GM12878 (cell line): ENCODE results near the gene SNRPA. TPM values are rescaled to one million over a fixed set of nuclear protein-coding genes. Genes with fewer than 3 reads are reported as not detected.

Experiments used
- ATAC-seq: fragments of 200-7000 bp; cut with Tn5 transposase; 3 replicates; pipeline ENCODE4 v1.9.1; 2020; ENCODE audit warnings: mild to moderate bottlenecking, moderate library complexity
- BruUV-seq: library from RNA; stranded (reverse); fragments of 400-500 nt; replicated peaks from 2 replicates; lab custom pipeline; 2021; lab: Mats Ljungman, UMichigan
- CTCF ChIA-PET: fragments of 300-600 bp; sonication (Branson Sonifier 250); formaldehyde crosslinking; extraction: SDS; loops from one replicate; lab custom pipeline; 2021; ENCODE audit warnings: inconsistent platforms; lab: Yijun Ruan, JAX
- POLR2A ChIA-PET: fragments of 350-600 bp; formaldehyde crosslinking; extraction: SDS; loops from one replicate; lab custom pipeline; 2021; ENCODE audit warnings: inconsistent platforms; lab: Charles Lee
- RAD21 ChIA-PET: fragments of 300-600 bp; sonication (Branson Sonifier 250); formaldehyde crosslinking; loops from one replicate; lab custom pipeline; 2023; ENCODE audit warnings: antibody characterized with exemption; ENCODE audit not compliant: unreplicated experiment; lab: Charles Lee
- SMC1A ChIA-PET: fragments of 300-600 bp; sonication (Branson Sonifier 250); formaldehyde crosslinking; loops from one replicate; lab custom pipeline; 2023; ENCODE audit not compliant: unreplicated experiment, uncharacterized antibody; lab: Charles Lee
- DNase-seq: peaks from one replicate; pipeline ENCODE4 v3.0.0-alpha.2; 2011; ENCODE audit warnings: low read depth, low spot score
- FAIRE-seq: peaks from 3 replicates; lab custom pipeline; 2011; peaks lifted over from hg19 to GRCh38; lab: Jason Lieb, UNC
- H2AFZ ChIP-seq: 2 replicates; pipeline ENCODE4 v1.6.0; 2011; ENCODE audit warnings: low read depth, low read length, control low read depth; ENCODE audit not compliant: control insufficient read depth
- H3K27ac ChIP-seq: 2 replicates; pipeline ENCODE4 v1.5.1; 2011; ENCODE audit warnings: control low read depth; ENCODE audit not compliant: control insufficient read depth, insufficient read depth
- H3K27me3 ChIP-seq, 2 experiments: replicated peaks in 1 of 2; 2 replicates each; pipeline versions ENCODE4 v1.6.0 to v1.6.1; 2011; ENCODE audit warnings: low read length in 1 of 2; ENCODE audit not compliant: control insufficient read depth in 2 of 2, insufficient read depth in 2 of 2
- H3K36me3 ChIP-seq, 2 experiments: 2 replicates each; pipeline ENCODE4 v1.5.1; 2011; ENCODE audit warnings: low read length in 1 of 2; ENCODE audit not compliant: control insufficient read depth in 2 of 2, insufficient read depth in 2 of 2
- H3K4me1 ChIP-seq: 2 replicates; pipeline ENCODE4 v1.6.1; 2011; ENCODE audit warnings: mild to moderate bottlenecking, low read length, moderate library complexity, mixed read lengths; ENCODE audit not compliant: control insufficient read depth, insufficient read depth
- H3K4me2 ChIP-seq: 2 replicates; pipeline ENCODE4 v1.6.0; 2011; ENCODE audit warnings: control low read depth; ENCODE audit not compliant: control insufficient read depth, insufficient read depth
- H3K4me3 ChIP-seq: fragments of 200-600 bp; sonication (generic); 2 replicates; pipeline ENCODE4 v1.5.1; 2016
- H3K79me2 ChIP-seq: 2 replicates; pipeline ENCODE4 v1.6.0; 2011; ENCODE audit warnings: low read length; ENCODE audit not compliant: control insufficient read depth, insufficient read depth
- H3K9ac ChIP-seq: 2 replicates; pipeline ENCODE4 v1.8.0; 2011; ENCODE audit warnings: low read length, control low read depth, mixed read lengths; ENCODE audit not compliant: control insufficient read depth, insufficient read depth
- H3K9me3 ChIP-seq: replicated peaks from 3 replicates; pipeline ENCODE4 v1.5.1; 2011; ENCODE audit warnings: mild to moderate bottlenecking, low read length; ENCODE audit not compliant: control insufficient read depth, insufficient read depth
- H4K20me1 ChIP-seq: 2 replicates; pipeline ENCODE4 v1.6.0; 2011; ENCODE audit not compliant: control insufficient read depth, insufficient read depth
- CREB1 ChIP-seq: IDR thresholded peaks from 2 replicates; pipeline ENCODE4 v1.6.1; 2012; ENCODE audit warnings: low read depth, mild to moderate bottlenecking, inconsistent platforms
- IKZF1 ChIP-seq: fragments of 450-650 bp; conservative IDR thresholded peaks from 2 replicates; pipeline ENCODE4 v1.6.1; 2017; ENCODE audit warnings: antibody characterized with exemption, mild to moderate bottlenecking
- JUNB ChIP-seq: IDR thresholded peaks from 2 replicates; pipeline ENCODE4 v1.6.1; 2016; ENCODE audit warnings: antibody characterized with exemption, mild to moderate bottlenecking
- MYC ChIP-seq: IDR thresholded peaks from 2 replicates; pipeline ENCODE4 v1.6.1; 2011; ENCODE audit warnings: mild to moderate bottlenecking, low read length, moderate library complexity, inconsistent platforms; ENCODE audit not compliant: insufficient read depth, insufficient replicate concordance, insufficient read length, severe bottlenecking
- NFIC ChIP-seq: IDR thresholded peaks from 2 replicates; pipeline ENCODE4 v1.6.1; 2012; ENCODE audit warnings: low read depth, mild to moderate bottlenecking, inconsistent platforms, low read length, moderate library complexity
- POLR2A ChIP-seq: IDR thresholded peaks from 2 replicates; pipeline ENCODE4 v1.6.1; 2011; ENCODE audit warnings: low read depth, mild to moderate bottlenecking, low read length
- SRF ChIP-seq, 2 experiments: IDR thresholded peaks; 2 replicates each; pipeline ENCODE4 v1.6.1; 2011; ENCODE audit warnings: low read depth in 2 of 2, low read length in 2 of 2, mild to moderate bottlenecking in 1 of 2, moderate library complexity in 1 of 2
- TCF7 ChIP-seq: IDR thresholded peaks from 2 replicates; pipeline ENCODE4 v1.6.1; 2014; ENCODE audit warnings: antibody characterized with exemption, borderline replicate concordance
- WGBS: methylation state at CpG from one replicate; pipeline ENCODE4 v1.1.6; 2016; ENCODE audit warnings: low lambda C conversion rate; ENCODE audit not compliant: insufficient replicate concordance, insufficient coverage; ENCODE audit errors: missing lambda C conversion rate; 5-methylcytosine and 5-hydroxymethylcytosine counted together
- in situ Hi-C: fragments of 300-500 bp; cut with MboI; formaldehyde crosslinking; loops from 9 replicates; pipeline ENCODE4 v1.14.3; 2018; ENCODE audit warnings: mixed read lengths
- intact Hi-C: fragments of 100-400 bp; cut with micrococcal nuclease; formaldehyde crosslinking; loops from one replicate; pipeline ENCODE4 v1.14.2; 2022; ENCODE audit not compliant: unreplicated experiment
- polyA plus RNA-seq, 11 experiments: library from polyadenylated mRNA; depleted of rRNA in 4 of 11; unstranded in 6 of 11; stranded (reverse) in 5 of 11; fragments of >200 nt; fragmentation: Nextera tagmentation in 4 of 11; fragmentation: Illumina TruSeq in 1 of 11; extraction: Ambion mirVana in 4 of 11; extraction: Trizol in 1 of 11; gene quantifications; 1 replicate in 1 of 11; 2 replicates in 10 of 11; pipeline versions ENCODE4 v1.2.1 to v1.2.3, GENCODE V29; 2011 to 2016; ENCODE audit warnings: inconsistent platforms in 2 of 11, missing spikeins in 2 of 11, low read depth in 1 of 11
- total RNA-seq, 4 experiments: library from RNA; depleted of rRNA in 3 of 4; stranded (reverse); fragments of >200 nt in 3 of 4; fragmentation: Illumina TruSeq in 1 of 4; extraction: Trizol in 1 of 4; gene quantifications; 2 replicates each; pipeline versions ENCODE4 v1.2.1 to v1.2.3, GENCODE V29; 2013 to 2021
- TF ChIP-seq, protein P1 (sequence below), 3 experiments: IDR thresholded peaks in 2 of 3; conservative IDR thresholded peaks in 1 of 3; 2 replicates each; pipeline ENCODE4 v1.5.1; 2011; ENCODE audit warnings: low read depth in 3 of 3, low read length in 3 of 3, mild to moderate bottlenecking in 3 of 3, control low read depth in 2 of 3, moderate library complexity in 2 of 3, inconsistent platforms in 1 of 3, mixed read lengths in 1 of 3; ENCODE audit not compliant: control insufficient read depth in 2 of 3, insufficient read depth in 1 of 3; ENCODE audit errors: extremely low read depth in 1 of 3

SNRPA gene
- total and polyA plus RNA-seq, 10 of the 15 experiments (the other 5 are each of a cell fraction or from before 2014, with no cell fraction given), result 14.8 to 299 (median 202) TPM

DNA sequence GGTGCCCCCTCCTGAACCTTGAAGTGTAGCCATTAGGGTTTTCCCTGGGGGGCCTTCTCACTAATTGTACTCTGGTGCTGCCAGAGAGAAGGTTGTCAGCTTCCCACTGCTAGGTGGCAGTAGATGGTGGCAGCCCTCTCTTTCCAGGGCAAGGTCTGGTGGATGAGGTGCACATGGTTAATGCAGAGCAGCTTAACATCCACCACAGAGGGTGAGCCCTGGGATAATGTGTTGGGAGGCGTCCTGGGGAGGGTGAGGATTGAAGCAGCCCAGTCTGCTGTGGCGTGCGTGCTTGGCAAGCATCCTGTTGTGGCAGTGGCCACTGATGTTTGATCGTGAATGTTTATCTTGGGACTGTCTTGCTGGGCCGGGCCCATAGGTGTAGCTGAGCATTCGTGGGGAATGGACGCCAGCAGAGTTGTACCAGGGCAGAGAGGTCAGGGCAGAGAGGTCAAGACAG, 53.8 kb downstream of the SNRPA start:
- DNase-seq, result no peak
- peak overlapping the region; percentile 84; the same call in 1 of the 2 replicates for H3K27ac ChIP-seq
- no peak overlapping the region for H3K4me3 ChIP-seq
- H3K9ac ChIP-seq, result no peak overlapping the region
- no peak for ATAC-seq
- H4K20me1 ChIP-seq, result peaks cover 19% of the 10 kb centered on the region
- intact Hi-C loops (no loop called here), in situ Hi-C loops (no loop called here)
- RAD21 ChIA-PET, result interaction anchor here (3.0 to 3.2 kb wide), 3 partner anchors 26 to 54 kb away, joined by 10 to 29 read pairs (median 18); partner anchors contain the start of genes ACTMAP, RAB4B and SNRPA
- H2AFZ ChIP-seq, result no peak overlapping the region
- SMC1A ChIA-PET, result interaction anchor here (1.2 to 4.2 kb wide), 4 partner anchors 27 to 117 kb away, joined by 3 to 41 read pairs (median 15); partner anchors contain the start of genes ACTMAP, COQ8B, ITPKC and RAB4B
- no TSS peak for BruUV-seq
- no peaks in the 10 kb centered on the region for H3K9me3 ChIP-seq
- no peaks in the 10 kb centered on the region for H3K27me3 ChIP-seq
- H3K4me2 ChIP-seq, result no peak overlapping the region; the same call in 1 of the 2 replicates
- POLR2A ChIA-PET, result interaction anchor here (1.1 to 4.3 kb wide), 4 partner anchors 26 to 54 kb away, joined by 5 to 37 read pairs (median 12); partner anchors contain the start of genes ACTMAP, RAB4B and SNRPA
- CTCF ChIA-PET, result interaction anchor here (0.6 to 5.9 kb wide), 11 partner anchors 14 to 217 kb away, joined by 3 to 51 read pairs (median 5); partner anchors contain the start of genes ACTMAP, RAB4B and SNRPA
- 73% methylated on average over 7 of the region's 7 CpGs for WGBS
- FAIRE-seq, result no peak
- peaks cover 52% of the 10 kb centered on the region for H3K4me1 ChIP-seq
- H3K36me3 ChIP-seq, result peaks cover 15 to 29% of the 10 kb centered on the region in 2 experiments; a peak in 3 of 4 replicates
- H3K79me2 ChIP-seq, result peaks cover 57% of the 10 kb centered on the region
- TF ChIP-seq MYC (no peak), TCF7 (no peak), POLR2A (peak; percentile 52), NFIC (no peak), JUNB (no peak), IKZF1 (no peak), CREB1 (no peak), SRF (IDR thresholded peaks at IDR 0.05; ENCODE audit: low read depth in 2 of 2, low read length in 2 of 2) (no peak)
- TF ChIP-seq, protein P1, sequence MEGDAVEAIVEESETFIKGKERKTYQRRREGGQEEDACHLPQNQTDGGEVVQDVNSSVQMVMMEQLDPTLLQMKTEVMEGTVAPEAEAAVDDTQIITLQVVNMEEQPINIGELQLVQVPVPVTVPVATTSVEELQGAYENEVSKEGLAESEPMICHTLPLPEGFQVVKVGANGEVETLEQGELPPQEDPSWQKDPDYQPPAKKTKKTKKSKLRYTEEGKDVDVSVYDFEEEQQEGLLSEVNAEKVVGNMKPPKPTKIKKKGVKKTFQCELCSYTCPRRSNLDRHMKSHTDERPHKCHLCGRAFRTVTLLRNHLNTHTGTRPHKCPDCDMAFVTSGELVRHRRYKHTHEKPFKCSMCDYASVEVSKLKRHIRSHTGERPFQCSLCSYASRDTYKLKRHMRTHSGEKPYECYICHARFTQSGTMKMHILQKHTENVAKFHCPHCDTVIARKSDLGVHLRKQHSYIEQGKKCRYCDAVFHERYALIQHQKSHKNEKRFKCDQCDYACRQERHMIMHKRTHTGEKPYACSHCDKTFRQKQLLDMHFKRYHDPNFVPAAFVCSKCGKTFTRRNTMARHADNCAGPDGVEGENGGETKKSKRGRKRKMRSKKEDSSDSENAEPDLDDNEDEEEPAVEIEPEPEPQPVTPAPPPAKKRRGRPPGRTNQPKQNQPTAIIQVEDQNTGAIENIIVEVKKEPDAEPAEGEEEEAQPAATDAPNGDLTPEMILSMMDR (IDR thresholded peaks at IDR 0.05 in 2 of 3, conservative IDR thresholded peaks at IDR 0.05 in 1 of 3; ENCODE audit: control insufficient read depth in 2 of 3, extremely low read depth in 1 of 3, insufficient read depth in 1 of 3, low read depth in 3 of 3, low read length in 3 of 3), result peak; percentile 6 to 21 (median 12); a peak in 2 of 6 replicates
